22Rv1 (cell line): Measurements from ENCODE around the gene BICC1.
"Not testable (repeated sequence)": the region's sequence is repeated elsewhere in the genome, so short reads cannot be mapped to it uniquely, and the experiment has no call there.

Experiments
- H3K27ac ChIP-seq: fragments of 450-650 bp; 2 replicates; pipeline ENCODE4 v1.5.1; 2017
- CTCF ChIP-seq: fragments of 450-650 bp; IDR thresholded peaks from 2 replicates; pipeline ENCODE4 v1.5.1; 2017; ENCODE audit warnings: mild to moderate bottlenecking
- ZFX ChIP-seq: fragments of 450-650 bp; IDR thresholded peaks from 2 replicates; pipeline ENCODE4 v1.6.1; 2017; ENCODE audit warnings: antibody characterized with exemption, borderline replicate concordance

Gene BICC1

DNA sequence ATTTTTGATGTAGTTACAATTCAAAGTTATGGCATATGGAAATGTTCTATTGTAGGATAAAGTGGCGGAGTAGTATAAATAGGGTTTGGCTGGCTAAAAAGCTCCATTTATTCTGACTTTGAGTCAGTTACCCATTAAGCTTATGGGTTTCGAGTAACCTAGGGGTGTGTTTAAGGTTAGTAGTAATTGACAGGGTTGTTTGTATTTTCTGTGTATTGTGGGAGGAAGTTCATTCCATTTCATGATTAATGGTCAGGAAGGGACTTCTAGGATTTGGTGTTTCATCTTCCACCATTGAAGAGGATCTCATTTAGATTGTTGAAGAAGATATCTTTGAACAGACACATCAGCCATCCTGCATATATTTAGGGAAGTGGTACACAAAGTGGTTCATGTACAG lies 75.0 kb downstream of the BICC1 start:
- H3K27ac ChIP-seq, result no peak overlapping the region
- TF ChIP-seq CTCF (no peak), ZFX (no peak)

GRCh38 chr10:58588673-58589265 lies 76.1 kb downstream of the BICC1 start:
- H3K27ac ChIP-seq, result no peak overlapping the region
- TF ChIP-seq CTCF (no peak), ZFX (no peak)

- no peak overlapping the region for H3K27ac ChIP-seq
- TF ChIP-seq ZFX (no peak), CTCF (no peak)
These were observed 77.6 kb downstream of the BICC1 start for GRCh38 chr10:58590152-58590840.

GRCh38 chr10:58590924-58591323 lies 78.3 kb downstream of the BICC1 start:
- H3K27ac ChIP-seq, result no peak overlapping the region
- TF ChIP-seq ZFX (no peak), CTCF (no peak)

- no peak overlapping the region for H3K27ac ChIP-seq
- no peak for TF ChIP-seq CTCF
- TF ChIP-seq ZFX, result no peak
These were observed 80.3 kb downstream of the BICC1 start for GRCh38 chr10:58593008-58593407.

GRCh38 chr10:58597211-58597610 lies 84.5 kb downstream of the BICC1 start:
- not testable (repeated sequence) for H3K27ac ChIP-seq

DNA sequence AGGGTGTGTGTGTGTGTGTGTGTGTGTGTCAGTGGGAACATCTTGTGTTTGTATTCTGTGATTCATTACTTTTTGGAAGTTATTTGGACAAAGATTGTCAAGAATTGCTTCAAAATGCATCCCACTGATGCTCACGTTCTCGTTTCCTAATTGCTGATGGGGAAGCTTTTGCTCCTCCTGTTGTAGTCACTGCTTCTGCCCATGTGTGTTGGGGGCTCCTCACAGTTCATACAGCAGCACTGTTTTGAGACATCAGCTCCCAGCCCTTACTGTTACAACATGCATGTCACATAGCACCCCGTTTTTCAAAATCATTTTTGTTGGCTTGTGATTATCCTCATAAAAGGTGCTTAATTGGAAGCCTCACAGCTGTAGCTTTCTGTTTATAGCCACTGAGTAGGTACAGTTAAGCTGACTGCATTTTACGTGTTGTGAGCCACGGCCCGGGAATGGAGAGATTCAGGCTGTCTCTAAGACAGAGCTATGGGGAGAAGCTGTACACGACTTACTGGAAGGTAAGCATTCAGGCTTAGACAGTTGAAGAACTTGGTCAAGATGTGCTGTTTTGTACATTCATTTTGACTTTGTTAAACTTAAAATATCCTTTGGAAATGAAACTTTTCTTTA lies 87.4 kb downstream of the BICC1 start:
- no peak for TF ChIP-seq ZFX
- TF ChIP-seq CTCF, result no peak
- no peak overlapping the region for H3K27ac ChIP-seq
